RWPE2 (cell line): ENCODE measurements around the gene DDX10.

Experiments used
- ATAC-seq: fragments of 200-7000 bp; cut with Tn5 transposase; 3 replicates; pipeline ENCODE4 v1.9.1; 2021; ENCODE audit warnings: low read depth
- DNase-seq: peaks from one replicate; pipeline ENCODE4 v3.0.0-alpha.2; 2020; ENCODE audit warnings: low spot score
- H3K27ac ChIP-seq: fragments of 450-650 bp; 2 replicates; pipeline ENCODE4 v1.5.1; 2017; ENCODE audit warnings: mild to moderate bottlenecking; ENCODE audit not compliant: poor library complexity, severe bottlenecking
- H3K27me3 ChIP-seq: fragments of 250-450 bp; sonication (Bioruptor Pico); 2 replicates; pipeline ENCODE4 v1.5.1; 2021; ENCODE audit warnings: mild to moderate bottlenecking, moderate library complexity; ENCODE audit not compliant: insufficient read depth, poor library complexity, severe bottlenecking
- H3K36me3 ChIP-seq: fragments of 250-450 bp; sonication (Bioruptor Pico); 2 replicates; pipeline ENCODE4 v1.5.1; 2020; ENCODE audit warnings: low read depth, mild to moderate bottlenecking, moderate library complexity
- H3K4me1 ChIP-seq: fragments of 250-450 bp; sonication (Bioruptor Pico); 2 replicates; pipeline ENCODE4 v1.5.1; 2021; ENCODE audit warnings: mild to moderate bottlenecking, moderate library complexity; ENCODE audit not compliant: insufficient read depth, poor library complexity, severe bottlenecking
- H3K4me3 ChIP-seq: fragments of 250-450 bp; sonication (Bioruptor Pico); 2 replicates; pipeline ENCODE4 v1.5.1; 2021; ENCODE audit warnings: mild to moderate bottlenecking, moderate library complexity; ENCODE audit not compliant: severe bottlenecking
- H3K9me3 ChIP-seq: fragments of 250-450 bp; sonication (Bioruptor Pico); 2 replicates; pipeline ENCODE4 v1.5.1; 2021; ENCODE audit warnings: mild to moderate bottlenecking, moderate library complexity; ENCODE audit not compliant: severe bottlenecking
- TF ChIP-seq, protein P1 (sequence below): fragments of 450-650 bp; IDR thresholded peaks from one replicate; pipeline ENCODE4 v1.5.1; 2017; ENCODE audit warnings: mild to moderate bottlenecking, moderate library complexity; ENCODE audit not compliant: poor library complexity, severe bottlenecking

DDX10 gene

GRCh38 chr11:108947654-108948570 is 283.0 kb downstream of the DDX10 start:
- DNase-seq, result no peak
- peak overlapping the region; percentile 52 for H3K27ac ChIP-seq
- peaks cover 10% of the 10 kb centered on the region for H3K4me1 ChIP-seq
- no peaks in the 10 kb centered on the region for H3K36me3 ChIP-seq
- H3K9me3 ChIP-seq, result no peaks in the 10 kb centered on the region
- peak; percentile 97 for ATAC-seq
- H3K4me3 ChIP-seq, result no peak overlapping the region
- TF ChIP-seq, protein P1, sequence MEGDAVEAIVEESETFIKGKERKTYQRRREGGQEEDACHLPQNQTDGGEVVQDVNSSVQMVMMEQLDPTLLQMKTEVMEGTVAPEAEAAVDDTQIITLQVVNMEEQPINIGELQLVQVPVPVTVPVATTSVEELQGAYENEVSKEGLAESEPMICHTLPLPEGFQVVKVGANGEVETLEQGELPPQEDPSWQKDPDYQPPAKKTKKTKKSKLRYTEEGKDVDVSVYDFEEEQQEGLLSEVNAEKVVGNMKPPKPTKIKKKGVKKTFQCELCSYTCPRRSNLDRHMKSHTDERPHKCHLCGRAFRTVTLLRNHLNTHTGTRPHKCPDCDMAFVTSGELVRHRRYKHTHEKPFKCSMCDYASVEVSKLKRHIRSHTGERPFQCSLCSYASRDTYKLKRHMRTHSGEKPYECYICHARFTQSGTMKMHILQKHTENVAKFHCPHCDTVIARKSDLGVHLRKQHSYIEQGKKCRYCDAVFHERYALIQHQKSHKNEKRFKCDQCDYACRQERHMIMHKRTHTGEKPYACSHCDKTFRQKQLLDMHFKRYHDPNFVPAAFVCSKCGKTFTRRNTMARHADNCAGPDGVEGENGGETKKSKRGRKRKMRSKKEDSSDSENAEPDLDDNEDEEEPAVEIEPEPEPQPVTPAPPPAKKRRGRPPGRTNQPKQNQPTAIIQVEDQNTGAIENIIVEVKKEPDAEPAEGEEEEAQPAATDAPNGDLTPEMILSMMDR, result no peak
- no peaks in the 10 kb centered on the region for H3K27me3 ChIP-seq

DNA sequence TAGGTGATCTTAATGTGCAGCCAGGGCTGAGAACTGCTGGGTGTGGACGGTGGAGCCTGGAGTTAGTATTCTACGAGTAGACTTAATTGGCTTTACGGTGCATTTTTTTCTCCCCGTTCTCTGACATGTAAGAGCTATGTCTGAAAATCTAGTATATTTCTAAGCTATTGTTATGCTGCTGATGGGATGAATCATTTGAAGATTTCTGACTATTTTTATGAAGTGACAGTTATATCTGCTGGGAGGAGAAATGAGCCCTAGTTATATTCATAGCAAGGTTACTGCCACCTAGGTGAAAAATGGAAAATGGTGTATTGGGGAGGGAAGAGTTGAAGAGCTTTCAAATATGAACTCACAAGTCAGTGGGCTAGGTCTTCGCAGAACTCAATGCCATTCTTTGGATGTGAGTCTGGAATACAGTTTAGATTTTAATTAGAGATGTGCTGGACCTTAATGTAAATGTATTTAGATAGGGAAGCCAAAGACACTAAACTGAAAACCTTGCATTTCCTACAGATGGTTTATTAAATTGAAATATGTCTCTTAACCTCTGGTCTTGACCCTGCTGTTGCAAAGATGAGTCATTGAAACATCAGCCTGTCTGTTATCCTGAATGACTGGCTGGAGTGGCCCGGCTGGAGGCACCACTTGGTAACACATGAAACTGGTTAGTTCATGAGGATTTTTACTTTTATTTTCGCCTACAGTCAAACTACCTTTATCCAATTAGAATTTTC is 293.7 kb downstream of the DDX10 start:
- Histone ChIP-seq H3K36me3 (0 out of 2 replicates have a peak, but pooled peaks cover 2% of the 10 kb centered on the region), H3K4me1 (peaks cover 13% of the 10 kb centered on the region), H3K27me3 (no peaks in the 10 kb centered on the region), H3K9me3 (no peaks in the 10 kb centered on the region), H3K27ac (peak overlapping the region; percentile 37), H3K4me3 (no peak overlapping the region)
- DNase-seq, result no peak
- ATAC-seq, result peak; percentile 89
- TF ChIP-seq, protein P1, result peak; percentile 32

DNA sequence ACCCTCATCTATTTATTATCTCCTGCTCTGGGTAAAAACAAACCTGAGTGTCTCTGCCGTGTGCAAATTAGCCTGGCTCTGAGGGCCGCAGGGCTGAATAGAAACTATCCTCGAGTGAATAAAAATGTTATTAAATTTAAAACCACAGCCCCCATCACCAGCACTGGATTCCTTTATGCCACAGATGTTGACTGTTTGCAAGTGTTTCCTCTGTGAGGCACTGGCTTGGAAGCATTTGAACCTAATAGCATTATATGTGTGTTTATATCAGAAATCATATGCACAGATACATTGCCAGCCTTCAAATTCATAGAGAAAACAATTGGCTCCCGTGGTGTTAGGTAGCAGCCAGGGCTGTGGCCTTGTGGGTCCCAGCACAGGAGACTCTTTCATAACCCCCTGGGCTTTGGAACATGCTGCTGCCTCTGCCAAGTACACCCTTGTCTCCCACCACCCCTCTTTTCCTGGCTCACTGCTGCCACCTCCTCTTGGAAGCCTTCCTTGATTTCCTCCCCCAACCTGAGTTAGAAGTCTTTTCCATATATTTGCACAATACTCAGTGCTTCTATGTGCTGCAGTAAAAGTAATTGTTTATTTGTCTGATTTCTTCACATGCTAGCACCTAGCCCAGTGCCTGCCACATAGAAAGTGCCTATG is 294.4 kb downstream of the DDX10 start:
- TF ChIP-seq, protein P1, result no peak
- no peaks in the 10 kb centered on the region for H3K9me3 ChIP-seq
- peak overlapping the region; percentile 37 for H3K27ac ChIP-seq
- peaks cover 13% of the 10 kb centered on the region for H3K4me1 ChIP-seq
- ATAC-seq (no peak; the same call in 2 of the 3 replicates), DNase-seq (no peak)
- no peaks in the 10 kb centered on the region for H3K27me3 ChIP-seq
- H3K4me3 ChIP-seq, result no peak overlapping the region
- no peaks in the 10 kb centered on the region for H3K36me3 ChIP-seq

- Histone ChIP-seq H3K36me3 (no peaks in the 10 kb centered on the region), H3K9me3 (no peaks in the 10 kb centered on the region), H3K27ac (no peak overlapping the region), H3K4me3 (no peak overlapping the region), H3K27me3 (no peaks in the 10 kb centered on the region), H3K4me1 (peaks cover 13% of the 10 kb centered on the region)
- TF ChIP-seq, protein P1, result no peak
- DNase-seq (no peak), ATAC-seq (no peak)
These were observed 295.0 kb downstream of the DDX10 start for GRCh38 chr11:108959874-108960273.
